Ishikawa (cell line): ENCODE results near the gene NOL6.

Source experiments
- CREB1 ChIP-seq: IDR thresholded peaks from 2 replicates; pipeline ENCODE4 v1.6.1; 2012; ENCODE audit warnings: low read depth
- EGR1 ChIP-seq: IDR thresholded peaks from 2 replicates; pipeline ENCODE4 v1.6.1; 2012
- EP300 ChIP-seq: IDR thresholded peaks from 2 replicates; pipeline ENCODE4 v1.6.1; 2012; ENCODE audit warnings: borderline replicate concordance
- FOXM1 ChIP-seq: IDR thresholded peaks from 2 replicates; pipeline ENCODE4 v1.6.1; 2012; ENCODE audit warnings: low read depth, borderline replicate concordance
- NFIC ChIP-seq: IDR thresholded peaks from 2 replicates; pipeline ENCODE4 v1.6.1; 2012
- RAD21 ChIP-seq: IDR thresholded peaks from 2 replicates; pipeline ENCODE4 v1.6.1; 2012; ENCODE audit warnings: low read depth
- TAF1 ChIP-seq: IDR thresholded peaks from 2 replicates; pipeline ENCODE4 v1.6.1; 2012; ENCODE audit warnings: low read depth, mild to moderate bottlenecking
- YY1 ChIP-seq: IDR thresholded peaks from 2 replicates; pipeline ENCODE4 v1.6.1; 2012; ENCODE audit warnings: low read depth
- TF ChIP-seq, protein P1 (sequence below): IDR thresholded peaks from 2 replicates; pipeline ENCODE4 v1.6.1; 2012; ENCODE audit warnings: low read depth, mild to moderate bottlenecking
- TF ChIP-seq, protein P2 (sequence below): IDR thresholded peaks from 2 replicates; pipeline ENCODE4 v1.6.1; 2012

DNA sequence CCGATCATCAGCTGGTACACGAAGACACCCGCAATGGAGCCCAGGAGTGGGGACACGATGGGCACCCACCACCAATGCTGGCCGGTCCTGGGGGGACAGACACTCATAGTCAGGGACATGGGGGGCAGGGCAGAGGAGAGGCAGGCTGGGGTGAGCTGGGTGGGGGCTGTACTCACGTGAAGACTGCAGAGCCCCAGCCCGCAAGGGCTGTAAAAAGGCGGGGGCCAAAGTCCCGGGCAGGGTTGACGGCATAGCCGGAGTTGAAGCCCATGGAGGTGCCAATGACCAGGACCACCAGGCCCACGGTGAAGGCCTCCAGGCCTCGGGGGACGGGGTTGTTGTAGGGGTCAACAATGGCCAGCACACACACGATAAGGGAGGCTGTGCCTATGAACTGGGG is 31.6 kb downstream of the NOL6 start:
- TF ChIP-seq EP300 (no peak), CREB1 (no peak), FOXM1 (no peak), RAD21 (no peak), NFIC (no peak), TAF1 (no peak), YY1 (no peak), EGR1 (no peak)
- TF ChIP-seq, protein P1, sequence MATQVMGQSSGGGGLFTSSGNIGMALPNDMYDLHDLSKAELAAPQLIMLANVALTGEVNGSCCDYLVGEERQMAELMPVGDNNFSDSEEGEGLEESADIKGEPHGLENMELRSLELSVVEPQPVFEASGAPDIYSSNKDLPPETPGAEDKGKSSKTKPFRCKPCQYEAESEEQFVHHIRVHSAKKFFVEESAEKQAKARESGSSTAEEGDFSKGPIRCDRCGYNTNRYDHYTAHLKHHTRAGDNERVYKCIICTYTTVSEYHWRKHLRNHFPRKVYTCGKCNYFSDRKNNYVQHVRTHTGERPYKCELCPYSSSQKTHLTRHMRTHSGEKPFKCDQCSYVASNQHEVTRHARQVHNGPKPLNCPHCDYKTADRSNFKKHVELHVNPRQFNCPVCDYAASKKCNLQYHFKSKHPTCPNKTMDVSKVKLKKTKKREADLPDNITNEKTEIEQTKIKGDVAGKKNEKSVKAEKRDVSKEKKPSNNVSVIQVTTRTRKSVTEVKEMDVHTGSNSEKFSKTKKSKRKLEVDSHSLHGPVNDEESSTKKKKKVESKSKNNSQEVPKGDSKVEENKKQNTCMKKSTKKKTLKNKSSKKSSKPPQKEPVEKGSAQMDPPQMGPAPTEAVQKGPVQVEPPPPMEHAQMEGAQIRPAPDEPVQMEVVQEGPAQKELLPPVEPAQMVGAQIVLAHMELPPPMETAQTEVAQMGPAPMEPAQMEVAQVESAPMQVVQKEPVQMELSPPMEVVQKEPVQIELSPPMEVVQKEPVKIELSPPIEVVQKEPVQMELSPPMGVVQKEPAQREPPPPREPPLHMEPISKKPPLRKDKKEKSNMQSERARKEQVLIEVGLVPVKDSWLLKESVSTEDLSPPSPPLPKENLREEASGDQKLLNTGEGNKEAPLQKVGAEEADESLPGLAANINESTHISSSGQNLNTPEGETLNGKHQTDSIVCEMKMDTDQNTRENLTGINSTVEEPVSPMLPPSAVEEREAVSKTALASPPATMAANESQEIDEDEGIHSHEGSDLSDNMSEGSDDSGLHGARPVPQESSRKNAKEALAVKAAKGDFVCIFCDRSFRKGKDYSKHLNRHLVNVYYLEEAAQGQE = no peak
- TF ChIP-seq, protein P2, sequence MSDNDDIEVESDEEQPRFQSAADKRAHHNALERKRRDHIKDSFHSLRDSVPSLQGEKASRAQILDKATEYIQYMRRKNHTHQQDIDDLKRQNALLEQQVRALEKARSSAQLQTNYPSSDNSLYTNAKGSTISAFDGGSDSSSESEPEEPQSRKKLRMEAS = no peak
